ENCODE results near the gene CXADR.

Gene CXADR

DNA sequence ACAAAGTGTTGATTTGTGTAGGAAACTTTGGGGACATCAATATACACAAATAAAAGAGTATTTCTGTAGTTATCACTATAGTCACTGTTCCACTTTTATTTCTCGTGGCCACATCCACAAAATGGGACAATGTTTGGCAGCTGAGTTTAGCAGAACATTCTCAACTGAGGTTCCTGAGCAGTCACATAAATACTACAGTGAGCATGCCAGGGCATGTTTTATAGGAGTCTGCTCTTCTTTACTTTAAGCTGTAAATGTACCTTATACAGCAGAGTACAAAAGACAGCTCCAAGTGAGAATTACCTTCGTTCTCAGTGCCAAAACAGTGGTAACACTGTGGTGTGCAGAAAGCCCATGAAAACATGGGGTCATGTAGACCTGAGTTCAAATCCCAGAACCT lies 94.8 kb downstream of the CXADR start:
- no peak for DNase-seq (ENCODE audit: low read depth)

DNA sequence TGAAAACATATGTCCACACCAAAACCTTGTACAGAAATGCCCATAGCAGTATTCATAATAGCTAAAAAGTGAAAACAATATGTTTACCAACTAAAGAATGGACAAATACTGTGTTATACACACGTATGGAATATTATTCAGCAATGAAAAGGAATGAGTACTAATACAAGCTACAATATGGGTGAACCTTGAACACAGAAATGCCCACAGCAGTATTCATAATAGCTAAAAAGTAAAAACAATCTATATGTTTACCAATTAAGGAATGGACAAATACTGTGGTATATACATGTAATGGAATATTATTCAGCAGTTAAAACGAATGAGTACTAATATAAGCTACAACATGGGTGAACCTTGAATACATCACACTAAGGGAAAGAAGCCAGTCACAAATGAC lies 96.8 kb downstream of the CXADR start:
- no peak for DNase-seq (ENCODE audit: low read depth)

DNA sequence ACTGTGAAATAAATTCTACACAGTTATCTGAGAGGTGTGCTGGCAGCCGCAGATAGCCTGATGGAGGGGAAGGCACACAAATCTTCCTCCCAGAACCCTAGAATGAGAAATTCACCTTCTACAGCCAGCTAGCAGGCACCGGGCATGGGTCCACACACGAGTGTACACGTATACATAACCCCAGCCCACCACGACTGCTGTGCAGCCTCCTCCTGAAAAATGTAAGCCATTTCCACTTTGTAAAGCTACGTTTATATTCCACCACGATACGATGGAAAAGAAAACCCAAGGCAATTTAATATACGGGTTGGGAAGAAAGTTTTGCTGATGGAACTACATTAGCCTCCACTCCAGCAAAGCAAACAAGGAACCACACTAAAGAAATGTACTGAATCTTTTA lies 98.1 kb downstream of the CXADR start:
- DNase-seq (ENCODE audit: low read depth): no peak

DNA sequence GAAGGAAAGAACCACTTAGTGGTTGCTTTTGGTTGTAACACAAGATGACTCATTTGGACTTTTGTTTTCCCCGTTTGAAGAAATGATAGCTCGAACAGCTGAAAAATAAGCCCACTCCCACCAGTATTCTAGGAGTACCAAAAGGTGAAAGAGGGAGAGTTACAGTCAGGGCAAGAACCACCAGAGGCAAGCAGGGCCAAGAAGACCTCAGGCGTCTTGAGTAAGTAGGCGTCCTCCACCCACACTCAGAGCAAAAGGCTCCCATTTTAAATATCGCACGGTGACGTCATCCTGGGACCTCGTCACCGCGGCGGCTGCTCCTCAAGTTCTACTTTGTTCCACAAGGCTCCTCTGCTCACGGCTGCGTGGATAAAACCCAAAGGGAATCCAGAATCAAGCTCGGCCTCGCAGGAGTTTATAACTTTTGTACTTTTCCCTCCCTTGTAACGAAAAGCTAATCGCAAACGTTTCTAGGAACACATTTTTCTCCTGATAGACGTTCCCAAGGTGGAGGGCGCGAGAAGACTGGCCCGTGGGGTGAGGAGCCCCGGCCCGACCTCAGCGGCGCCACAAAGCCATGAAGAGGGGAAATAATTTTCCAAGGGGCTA lies 98.7 kb downstream of the CXADR start:
- peak; percentile 71 for DNase-seq (ENCODE audit: low read depth)

DNA sequence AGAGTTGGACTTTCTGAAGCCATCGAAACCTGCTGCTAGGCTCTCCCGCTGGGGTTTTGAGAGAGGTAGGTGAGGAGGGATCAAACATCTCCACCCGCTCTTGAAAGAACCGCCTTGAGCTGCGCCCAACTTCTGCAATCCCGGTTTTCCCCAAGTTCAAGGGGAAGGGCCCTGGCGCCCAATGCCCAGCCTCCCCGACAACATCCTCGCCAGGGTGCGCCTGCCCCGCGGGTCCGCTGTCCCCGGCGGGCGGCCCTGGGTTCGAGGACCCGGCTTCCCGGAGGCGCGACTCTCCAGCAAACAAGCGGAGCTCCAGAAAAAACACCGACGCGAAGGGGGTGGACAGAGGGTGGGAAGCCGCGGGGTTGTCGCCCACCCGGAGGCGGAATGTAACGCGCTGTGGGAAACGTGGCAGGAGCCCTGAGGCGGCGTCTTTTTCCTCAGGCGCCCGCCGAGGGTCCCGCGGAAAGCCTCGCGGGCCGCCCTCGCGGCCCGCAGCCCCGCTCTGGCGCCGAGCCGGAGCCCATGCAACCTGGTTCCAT lies 99.3 kb downstream of the CXADR start:
- no peak for DNase-seq (ENCODE audit: low read depth)

DNA sequence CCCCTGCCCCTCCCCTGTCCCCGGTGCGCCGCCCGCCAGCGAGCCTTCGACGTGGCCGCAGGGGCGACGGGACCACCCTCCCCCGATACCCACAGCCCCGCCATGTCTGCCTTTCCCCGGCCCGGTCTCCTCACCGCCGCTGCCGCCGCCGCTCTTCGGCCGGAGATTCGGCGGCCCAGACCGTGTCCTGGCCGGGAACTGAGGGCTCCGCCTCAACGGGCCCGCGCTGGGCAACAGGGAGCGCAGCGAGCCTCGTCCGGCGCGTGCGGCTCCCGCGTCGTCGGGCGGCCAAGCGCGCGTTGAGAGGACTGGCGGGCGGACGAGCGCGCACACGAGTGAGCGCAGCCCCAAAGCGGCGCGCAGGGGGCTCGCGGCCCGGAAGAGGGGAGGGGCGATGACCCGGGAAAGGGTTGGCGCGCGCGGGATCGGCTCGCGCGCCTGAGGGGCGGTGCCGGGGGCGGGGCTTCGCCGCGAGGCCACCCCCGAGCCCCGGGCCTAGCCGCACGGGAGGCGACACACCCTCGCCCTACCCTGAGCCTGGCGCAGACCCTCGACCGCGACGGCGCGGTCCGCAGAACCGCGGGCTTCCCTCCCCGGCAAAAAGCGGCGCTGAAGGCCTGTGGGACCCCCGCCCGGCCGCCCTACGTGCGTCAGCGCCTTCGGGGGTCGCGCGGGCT lies 99.9 kb downstream of the CXADR start, which contains the start of gene BTG3:
Gene BTG3 (minus strand): TSS at position 337 of the 677 bp plus-strand sequence. CDS start 3,757 bp downstream, outside the sequence.
- peak; percentile 68 for DNase-seq (ENCODE audit: low read depth)

DNA sequence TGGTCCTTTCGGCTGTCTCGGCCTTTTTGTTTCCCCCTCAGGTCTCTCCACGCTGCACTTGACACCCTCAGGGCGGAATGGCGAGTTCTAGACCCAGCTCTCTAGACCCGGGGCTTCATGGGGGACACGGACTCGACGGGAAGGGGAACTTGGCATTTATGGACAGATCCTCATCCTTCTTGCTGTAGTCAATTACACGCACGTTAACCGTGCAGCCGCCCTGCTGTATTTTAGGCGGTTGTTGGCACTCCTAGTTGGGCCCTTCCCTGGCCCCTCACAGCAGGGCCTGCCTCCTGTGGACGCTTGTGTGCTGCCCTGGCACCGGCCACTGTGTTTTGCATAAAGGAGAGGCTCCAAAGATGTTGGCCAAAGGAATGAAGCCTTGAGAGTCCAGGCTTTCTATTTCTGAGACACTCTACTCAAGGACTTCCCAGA lies 100.4 kb downstream of the CXADR start:
- no peak for DNase-seq (ENCODE audit: low read depth)

DNA sequence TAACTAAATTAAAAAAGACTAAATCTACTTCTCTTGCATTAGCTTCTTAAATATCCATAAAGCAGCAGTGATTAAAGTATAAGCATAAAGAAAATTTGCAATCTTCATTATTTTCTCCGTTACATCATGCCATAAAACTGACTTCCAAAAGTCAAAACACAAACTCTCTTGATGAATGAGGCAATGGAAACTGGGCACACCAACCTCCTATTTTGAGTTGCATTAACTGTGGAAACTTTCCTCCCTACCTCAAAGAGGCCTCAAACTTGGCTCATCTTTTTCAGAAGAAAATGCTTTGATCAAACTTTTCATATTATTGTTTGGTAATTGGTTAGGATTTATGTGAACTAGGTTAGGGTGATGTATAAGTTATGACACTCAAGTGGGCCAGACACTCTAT lies 104.0 kb downstream of the CXADR start:
- DNase-seq (ENCODE audit: low read depth): no peak

DNA sequence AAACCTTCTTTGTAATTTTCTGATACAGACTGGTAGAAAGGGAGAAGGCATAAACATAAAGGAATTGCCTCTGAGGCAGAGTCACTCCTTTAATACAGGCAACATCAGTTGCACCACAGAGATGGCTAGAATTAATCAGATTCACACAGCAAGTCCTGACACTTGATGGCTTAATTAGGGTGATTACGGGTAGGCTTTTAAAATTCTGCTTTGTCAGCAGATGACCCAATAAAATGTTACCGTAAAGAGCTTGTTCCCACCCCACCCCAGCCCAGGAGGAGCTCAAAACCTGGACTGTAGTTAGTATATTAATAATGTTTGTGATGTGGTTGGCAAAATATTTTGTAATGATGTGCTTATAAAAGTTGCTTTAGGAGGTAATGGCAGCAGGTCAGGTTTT lies 109.2 kb downstream of the CXADR start:
- DNase-seq (ENCODE audit: low read depth): no peak

DNA sequence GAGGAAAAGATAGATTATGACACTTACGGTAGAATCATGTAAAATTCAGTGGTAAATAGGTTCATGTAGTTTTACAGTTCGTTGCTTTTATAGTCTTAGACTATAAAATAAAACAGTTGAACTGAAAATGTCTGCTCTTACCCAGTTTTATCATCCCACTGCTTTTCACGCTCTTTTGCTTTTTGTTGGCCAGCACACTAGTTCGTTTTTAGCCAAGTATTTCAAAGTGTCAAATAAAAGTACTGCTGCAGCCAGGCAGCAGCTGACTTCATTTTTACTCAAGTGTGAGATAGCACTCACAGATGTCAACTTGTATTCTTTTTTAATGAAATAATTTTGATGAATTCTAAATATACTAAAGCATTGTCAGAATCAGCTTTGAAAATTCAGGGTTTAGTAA lies 118.4 kb downstream of the CXADR start:
- DNase-seq (ENCODE audit: low read depth): no peak

DNA sequence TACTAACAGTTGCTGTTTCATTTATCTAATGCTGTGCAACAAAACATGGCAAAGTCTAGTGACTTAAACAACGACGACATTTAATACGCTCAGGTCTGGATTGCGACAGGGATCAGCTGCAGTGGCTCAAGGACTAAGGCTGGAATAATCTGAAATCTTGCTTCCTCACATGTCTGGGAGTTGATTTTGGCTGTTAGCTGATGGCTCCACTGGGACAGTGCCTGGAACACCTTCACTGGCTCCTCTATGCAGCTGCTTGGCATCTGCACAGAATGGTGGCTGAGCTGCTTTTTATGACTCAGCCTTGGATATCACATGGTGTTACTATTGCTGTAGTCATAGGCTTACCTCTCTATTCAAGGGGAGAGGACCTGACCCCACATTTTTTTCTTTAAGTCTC lies 123.9 kb downstream of the CXADR start:
- no peak for DNase-seq (ENCODE audit: low read depth)

DNA sequence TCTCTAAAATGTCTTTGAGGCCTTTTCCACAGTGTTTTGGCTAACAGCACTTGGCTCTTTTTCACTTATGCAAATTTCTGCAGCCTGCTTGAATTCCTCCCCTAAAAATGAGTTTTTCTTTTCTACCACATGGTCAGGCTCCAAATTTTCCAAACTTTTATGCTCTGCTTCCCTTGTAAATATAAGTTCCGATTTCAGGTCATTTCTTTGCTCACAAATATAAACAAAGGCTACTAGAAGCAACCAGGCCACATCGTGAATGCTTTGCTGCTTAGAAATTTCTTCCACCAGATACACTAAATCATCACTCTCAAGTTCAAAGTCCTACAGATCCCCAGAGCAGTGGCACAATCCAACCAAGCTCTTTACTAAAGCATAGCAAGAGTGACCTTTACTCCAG lies 128.0 kb downstream of the CXADR start:
- DNase-seq (ENCODE audit: low read depth): no peak
